ENCODE results near the gene SERPINB3.

GRCh38 chr18:63646936-63647335 is 14.8 kb downstream of the SERPINB3 start:
- TF ChIP-seq CTCF (conservative IDR thresholded peaks at IDR 0.05) (no peak), EZH2 (IDR thresholded peaks at IDR 0.05; ENCODE audit: low read depth) (no peak)
